Islet precursor cell (in vitro differentiated cells): ENCODE results near the gene MILR1.
"Not testable (repeated sequence)": the region's sequence is repeated elsewhere in the genome, so short reads cannot be mapped to it uniquely, and the experiment has no call there.

Source experiments
- DNase-seq: peaks from one replicate; pipeline ENCODE4 v3.0.0-alpha.2; 2018

The MILR1 gene

GRCh38 chr17:64430036-64430435 lies 18.9 kb upstream of the MILR1 start:
- DNase-seq, result not testable (repeated sequence)

- no peak for DNase-seq
Observed at GRCh38 chr17:64431534-64431933, 17.4 kb upstream of the MILR1 start.

- no peak for DNase-seq
Observed at GRCh38 chr17:64437944-64438525, 10.9 kb upstream of the MILR1 start.

GRCh38 chr17:64439521-64439920 lies 9.4 kb upstream of the MILR1 start:
- DNase-seq, result not testable (repeated sequence)

- no peak for DNase-seq
Observed at GRCh38 chr17:64439956-64440355, 9.0 kb upstream of the MILR1 start.

DNA sequence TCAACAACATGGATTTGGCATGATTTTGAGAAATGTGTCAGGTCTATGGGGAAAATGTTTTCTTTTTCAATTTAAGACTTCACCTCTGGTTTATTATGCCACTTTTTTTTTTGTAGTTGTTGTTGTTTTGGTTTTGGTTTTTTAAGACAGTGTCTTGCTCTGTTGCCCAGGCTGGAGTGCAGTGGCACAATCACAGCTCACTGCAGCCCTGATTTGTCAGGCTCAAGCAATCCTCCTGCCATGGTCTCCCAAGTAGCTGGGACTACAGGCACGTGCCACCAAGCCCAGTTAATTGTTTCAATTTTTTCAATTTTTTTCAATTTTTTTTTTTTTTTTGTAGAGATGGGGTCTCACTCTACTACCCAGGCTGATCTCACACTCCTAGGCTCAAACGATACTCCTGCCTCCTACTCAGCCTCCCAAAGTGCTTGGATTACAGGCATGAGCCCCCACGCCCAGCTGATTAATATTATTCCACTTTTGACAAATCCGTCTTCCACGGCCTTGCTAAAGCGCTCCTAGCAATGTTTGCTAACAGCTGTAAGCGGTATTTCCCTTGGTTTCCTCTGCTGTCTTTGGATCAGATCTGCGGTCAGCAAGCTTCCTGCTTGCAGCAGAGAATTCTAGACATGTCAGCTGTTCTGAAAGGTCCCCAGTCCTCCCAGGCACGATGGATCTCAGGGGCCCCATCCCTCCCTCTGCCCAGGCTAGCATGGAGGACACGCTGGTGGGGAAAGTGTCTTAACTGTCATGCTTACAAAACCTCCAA lies 7.0 kb upstream of the MILR1 start:
- no peak for DNase-seq

DNA sequence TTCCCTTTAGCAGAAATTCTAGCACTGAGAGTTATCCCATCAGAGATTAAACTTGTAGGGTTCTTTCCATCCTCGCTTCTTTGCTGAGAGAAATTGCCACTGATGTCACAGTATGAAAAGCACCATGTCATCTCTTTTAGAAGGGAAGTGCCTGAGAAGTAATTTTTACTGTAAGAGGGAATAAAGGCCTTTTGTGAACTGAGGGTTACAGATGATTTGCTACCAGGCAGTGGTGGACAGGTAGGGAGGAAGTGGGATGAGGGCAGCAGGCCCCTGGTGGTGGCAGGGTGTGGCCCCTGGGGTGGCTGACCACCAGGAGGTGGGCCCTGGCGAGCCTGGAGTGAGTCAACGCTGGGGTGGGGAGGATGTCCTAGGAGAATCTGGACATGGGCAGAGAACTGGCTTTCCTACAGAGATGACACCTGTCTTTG lies 6.4 kb upstream of the MILR1 start:
- no peak for DNase-seq

DNA sequence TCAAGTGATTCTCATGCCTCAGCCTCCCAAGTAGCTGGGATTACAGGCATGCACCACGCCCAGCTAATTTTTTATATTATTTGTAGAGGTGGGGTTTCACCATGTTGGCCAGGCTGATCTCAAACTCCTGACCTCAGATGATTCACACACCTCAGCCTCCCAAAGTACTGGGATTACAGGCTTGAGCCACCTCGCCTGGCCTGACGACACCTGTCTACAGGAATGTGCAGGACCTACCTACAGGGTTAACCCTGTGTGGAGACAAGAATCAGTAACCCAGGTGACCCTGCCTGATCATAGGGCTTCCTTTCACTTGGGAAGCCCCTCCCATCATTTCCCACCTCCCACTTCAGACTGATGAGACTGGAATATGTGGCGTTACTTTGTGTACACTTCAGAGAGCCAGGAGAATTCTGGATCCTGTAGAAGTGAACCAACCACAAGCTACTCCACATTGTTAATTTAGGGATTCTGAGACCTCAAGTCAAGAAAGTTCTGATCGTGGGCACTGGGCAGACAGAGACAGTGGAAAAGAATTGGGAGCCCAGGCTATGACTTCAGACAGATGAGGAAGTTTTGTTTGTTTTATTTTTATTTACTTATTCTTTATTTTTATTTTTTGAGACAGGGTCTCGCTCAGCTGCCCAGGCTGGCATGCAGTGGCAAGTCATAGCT lies 5.7 kb upstream of the MILR1 start:
- DNase-seq, result no peak

DNA sequence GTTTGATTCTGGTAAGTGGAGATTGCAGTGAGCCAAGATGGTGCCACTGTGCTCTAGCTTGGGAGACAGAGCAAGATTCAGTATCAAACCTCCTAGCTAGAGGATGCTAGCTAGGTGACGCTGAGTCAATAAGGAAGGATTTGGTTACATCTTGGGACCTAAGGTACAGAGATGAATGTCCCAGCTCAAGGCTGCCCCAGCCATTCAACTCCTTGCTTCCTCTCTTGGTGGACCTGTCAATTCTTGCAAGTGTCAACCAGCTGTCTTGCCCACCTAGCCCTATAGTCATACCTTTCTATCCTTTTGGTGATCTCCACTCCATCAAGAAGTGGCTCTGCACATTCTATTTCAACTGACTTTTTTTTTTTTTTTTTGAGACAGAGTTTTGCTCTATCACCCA lies 1.4 kb upstream of the MILR1 start:
- no peak for DNase-seq

DNA sequence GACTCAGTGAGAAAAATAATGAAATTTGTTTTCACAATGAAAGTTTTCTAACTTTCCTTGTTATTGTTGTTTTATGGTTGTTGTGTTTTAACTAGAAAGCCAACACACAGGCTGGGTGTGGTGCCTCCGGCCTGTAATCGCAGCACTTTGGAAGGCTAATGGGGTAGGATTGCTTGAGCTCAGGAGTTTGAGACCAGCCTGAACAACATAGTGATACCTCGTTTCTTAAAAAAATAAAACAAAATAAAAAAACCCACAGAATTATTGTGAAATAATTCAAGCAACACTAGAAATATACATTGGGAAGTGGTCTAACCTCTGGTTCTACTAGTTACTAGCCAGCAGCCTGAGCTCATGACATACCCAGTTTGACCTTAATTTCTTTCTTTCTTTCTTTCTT lies 630 bp downstream of the MILR1 start:
- DNase-seq, result no peak

DNA sequence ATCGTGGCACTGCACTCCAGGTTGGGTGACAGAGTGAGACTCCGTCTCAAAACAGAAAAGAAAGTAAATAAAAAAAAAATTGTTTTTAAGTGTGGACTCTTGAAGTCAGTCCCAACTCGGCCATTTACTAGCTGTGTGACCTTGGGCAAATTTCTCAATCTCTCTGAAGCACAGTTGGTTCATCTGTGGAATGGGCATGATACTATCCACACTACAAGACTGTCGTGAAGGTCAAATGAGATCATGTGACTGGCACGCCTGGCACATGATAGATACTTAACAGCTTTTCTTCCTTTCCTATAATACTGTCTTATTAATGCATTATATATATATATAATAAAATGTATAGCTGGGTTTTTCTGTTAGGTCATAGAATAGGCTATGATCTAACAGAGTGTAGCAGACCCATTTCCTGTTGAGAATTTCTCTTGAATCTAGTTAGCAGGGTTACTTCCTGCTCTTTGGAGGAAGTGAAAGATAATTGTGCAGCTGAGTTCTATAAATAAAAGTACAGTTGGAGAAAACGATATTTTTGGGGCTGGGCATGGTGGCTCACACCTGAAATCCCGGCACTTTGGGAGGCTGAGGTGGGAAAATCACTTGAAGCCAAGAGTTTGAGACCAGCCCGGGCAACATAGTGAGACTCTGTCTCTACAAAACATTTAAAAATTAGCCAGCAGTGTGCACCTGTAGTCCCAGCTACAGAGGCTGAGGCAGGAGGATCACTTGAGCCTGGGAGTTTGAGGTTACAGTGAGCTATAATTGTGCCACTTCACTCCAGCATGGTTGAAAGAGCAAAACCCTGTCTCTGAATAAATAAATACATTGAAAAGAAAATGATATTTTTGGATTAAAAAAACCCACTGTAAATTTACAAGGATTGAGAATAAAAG lies 7.3 kb downstream of the MILR1 start:
- DNase-seq, result no peak

GRCh38 chr17:64457156-64457555 lies 8.2 kb downstream of the MILR1 start:
- DNase-seq, result no peak

GRCh38 chr17:64458756-64459155 lies 9.8 kb downstream of the MILR1 start:
- no peak for DNase-seq

DNA sequence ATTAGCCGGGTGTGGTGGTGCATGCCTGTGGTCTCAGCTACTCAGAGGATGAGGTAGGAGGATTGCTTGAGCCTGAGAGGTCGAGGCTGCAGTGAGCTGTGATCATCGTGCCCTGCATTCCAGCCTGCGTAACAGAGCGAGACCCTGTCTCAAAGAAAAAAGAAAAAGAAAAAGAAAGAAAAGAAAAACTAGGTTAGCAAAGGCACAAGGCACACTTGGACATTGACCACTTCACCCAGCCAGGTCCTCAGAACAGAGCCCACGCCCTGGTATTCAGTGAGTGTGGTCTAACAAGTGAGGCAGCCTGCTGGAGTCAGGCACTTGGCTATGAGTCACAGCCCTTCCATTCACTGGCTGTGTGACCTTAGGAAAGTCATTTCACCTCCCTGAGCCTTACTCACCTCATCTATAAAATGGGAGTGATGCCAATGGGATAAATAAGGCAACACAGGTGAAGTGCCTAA lies 10.4 kb downstream of the MILR1 start:
- DNase-seq, result peak; percentile 72

- not testable (repeated sequence) for DNase-seq
Observed at GRCh38 chr17:64459818-64460217, 10.9 kb downstream of the MILR1 start.

DNA sequence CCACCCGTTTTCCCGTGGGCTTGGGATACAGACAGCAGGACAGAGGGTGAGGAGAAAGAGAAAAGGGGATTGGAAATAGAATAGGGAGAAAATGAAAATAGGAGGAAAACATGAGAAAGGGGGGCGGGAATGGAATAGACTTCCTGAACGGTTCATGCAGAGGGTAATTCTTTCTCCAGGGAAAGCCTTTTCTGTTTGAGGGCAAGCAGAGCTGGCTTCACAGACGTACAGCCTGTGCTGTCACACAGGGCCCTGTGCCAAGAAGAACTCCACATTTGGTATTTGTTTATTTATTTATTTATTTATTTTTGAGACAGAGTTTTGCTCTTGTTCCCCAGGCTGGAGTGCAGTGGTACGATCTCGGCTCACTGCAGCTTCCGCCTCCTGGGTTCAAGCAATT lies 12.0 kb downstream of the MILR1 start:
- no peak for DNase-seq

DNA sequence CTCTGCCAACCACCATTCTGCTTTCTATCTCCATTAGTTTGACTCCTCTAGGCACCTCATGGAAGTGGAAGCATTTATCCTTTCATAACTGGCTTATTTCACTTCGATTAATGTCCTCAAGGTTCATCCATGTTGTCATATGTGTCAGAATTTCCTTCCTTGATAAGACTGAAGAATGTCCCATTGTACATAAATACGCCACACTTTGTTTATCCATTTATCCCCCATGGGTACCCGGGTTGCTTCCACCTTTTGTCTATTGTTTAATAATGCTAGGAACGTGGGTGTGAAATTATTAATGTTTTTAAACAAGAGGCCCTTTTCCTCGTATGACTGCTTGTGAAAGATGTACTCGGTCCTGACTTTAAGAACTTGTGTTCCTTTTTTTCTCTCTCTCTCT lies 12.9 kb downstream of the MILR1 start:
- DNase-seq, result no peak

- peak; percentile 61 for DNase-seq
Observed at GRCh38 chr17:64466019-64466735, 17.3 kb downstream of the MILR1 start.

DNA sequence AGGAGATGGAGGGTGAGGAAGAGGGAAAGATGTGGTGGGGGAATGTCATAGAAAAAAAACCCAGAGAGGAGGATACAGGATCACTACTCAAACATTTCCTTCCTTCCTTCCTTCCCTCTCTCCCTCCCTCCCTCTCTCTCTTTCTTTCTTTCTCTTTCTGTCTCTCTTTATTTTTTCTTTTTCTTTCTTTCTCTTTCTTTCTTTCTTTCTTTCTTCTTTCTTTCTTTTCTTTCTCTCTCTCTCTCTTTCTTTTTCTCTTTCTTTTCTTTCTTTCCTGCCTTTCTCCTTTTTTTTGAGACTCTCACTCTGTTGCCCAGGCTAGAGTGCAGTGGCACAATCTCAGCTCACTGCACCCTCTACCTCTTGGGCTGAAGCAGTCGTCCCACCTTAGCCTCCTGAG lies 17.9 kb downstream of the MILR1 start:
- not testable (repeated sequence) for DNase-seq

DNA sequence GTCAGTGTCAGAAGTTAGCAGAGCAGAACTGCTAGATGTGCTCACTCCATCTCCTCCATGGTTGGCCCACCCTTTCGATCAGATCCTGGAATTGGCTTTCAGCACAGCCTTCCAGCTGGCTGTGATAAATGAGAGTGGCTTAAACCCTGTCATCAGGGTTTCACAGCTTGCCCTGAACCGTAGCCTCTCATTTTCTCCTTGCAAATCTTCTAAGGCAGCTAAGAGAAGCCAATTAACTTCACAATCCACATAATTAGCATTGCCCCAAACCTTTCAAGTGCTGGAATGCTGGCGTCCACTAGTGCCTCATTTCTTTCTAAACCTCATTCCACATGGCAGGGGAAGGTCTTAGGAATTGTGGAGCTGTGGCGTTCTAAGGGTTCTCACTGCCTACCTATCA lies 21.7 kb downstream of the MILR1 start:
- peak; percentile 73 for DNase-seq

GRCh38 chr17:64471440-64471839 lies 22.5 kb downstream of the MILR1 start:
- no peak for DNase-seq

- no peak for DNase-seq
Observed at GRCh38 chr17:64472564-64472963, 23.6 kb downstream of the MILR1 start.
